ENCODE results near the gene CETP. TPM values are rescaled to one million over a fixed set of nuclear protein-coding genes. Genes with fewer than 3 reads are reported as not detected.

CETP gene
- total and polyA plus RNA-seq, 9 of the 15 experiments (the other 6 are each of a cell fraction or from before 2014, with no cell fraction given): 0.07 to 0.11 TPM; not detected in 7

DNA sequence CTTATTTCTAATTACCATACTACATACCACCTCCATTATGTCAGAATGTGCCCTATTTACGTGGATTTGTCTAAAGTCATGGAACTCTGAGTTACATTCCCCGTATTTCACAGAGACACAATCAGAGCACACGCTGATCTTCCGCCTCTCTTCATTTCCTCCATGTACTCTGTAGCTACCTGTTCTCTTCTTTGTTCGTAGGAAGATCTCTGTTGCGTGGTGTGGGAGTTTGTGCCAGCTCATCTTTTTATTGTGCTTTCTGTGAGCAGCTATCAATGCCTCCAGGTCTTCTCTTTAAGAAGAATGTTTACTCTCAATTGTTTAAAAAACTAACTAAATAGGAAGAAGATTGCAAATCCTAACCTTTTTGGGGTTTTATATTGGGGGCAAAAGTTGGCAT, 54.6 kb downstream of the CETP start:
- no TSS peak for BruUV-seq (replicated peaks)
- Histone ChIP-seq H3K79me2 (ENCODE audit: control insufficient read depth, insufficient read depth, low read length) (no peaks in the 10 kb centered on the region), H3K4me1 (replicated peaks in 1 of 2; ENCODE audit: control insufficient read depth in 2 of 2, insufficient read depth in 2 of 2, low read length in 2 of 2) (no peaks in the 10 kb centered on the region), H3K4me3 (no peak overlapping the region), H3K27me3 (ENCODE audit: control insufficient read depth in 2 of 2, insufficient read depth in 2 of 2, low read length in 2 of 2) (peaks cover 21 to 35% of the 10 kb centered on the region in 2 experiments), H4K20me1 (replicated peaks; ENCODE audit: control insufficient read depth, insufficient read depth, low read length) (no peaks in the 10 kb centered on the region), H3K36me3 (ENCODE audit: control insufficient read depth, insufficient read depth, low read length) (no peaks in the 10 kb centered on the region), H3K9me3 (replicated peaks; ENCODE audit: control insufficient read depth, insufficient read depth, low read depth, low read length) (no peaks in the 10 kb centered on the region), H3K9me1 (ENCODE audit: control insufficient read depth, insufficient read depth, low read length) (no peaks in the 10 kb centered on the region), H3K4me2 (ENCODE audit: insufficient read depth, low read length) (no peak overlapping the region), H3K27ac (ENCODE audit: extremely low read depth, low read depth, low read length) (no peak overlapping the region), H3K9ac (ENCODE audit: insufficient read depth in 1 of 2, low read depth in 2 of 2, low read length in 2 of 2) (no peak overlapping the region), H2AFZ (ENCODE audit: low read depth, low read length) (no peak overlapping the region)
- TF ChIP-seq ZBTB12 (CRISPR knock-in tag; IDR thresholded peaks at IDR 0.05) (no peak), THRB (CRISPR knock-in tag; conservative IDR thresholded peaks at IDR 0.05) (no peak), ZC3H4 (CRISPR knock-in tag; IDR thresholded peaks at IDR 0.05; ENCODE audit: borderline replicate concordance) (no peak), GABPB1 (CRISPR knock-in tag; IDR thresholded peaks at IDR 0.05) (no peak)
- 7% methylated on average over 6 of the region's 6 CpGs for WGBS (ENCODE audit: insufficient coverage, low coverage, missing lambda C conversion rate)
- no peak for DNase-seq (ENCODE audit: extremely low read depth in 1 of 4, low spot score in 3 of 4)
- CTCF ChIA-PET (ENCODE audit: low intra/inter-chr PET ratio): no interaction called here
- in situ Hi-C loops (cut with MboI) (no loop called here), intact Hi-C loops (cut with micrococcal nuclease) (loop anchor here (5.0 kb wide), 1 partner anchor 54 kb away; the partner anchor contains the start of gene CETP)
- POLR2A ChIA-PET: no interaction called here
- no peak for FAIRE-seq
- ATAC-seq: no peak

Measured in K562 (cell line).